Activated effector memory CD4-positive, alpha-beta T cell treated with anti-CD3 and anti-CD28 coated beads, Interleukin-2, amount 50 U/mL, for 16 hours (primary cell): ENCODE measurements around the gene ENDOV.

Experiments
- DNase-seq: peaks from one replicate; pipeline ENCODE4 v3.0.0-alpha.2; 2020

Gene ENDOV

GRCh38 chr17:80470603-80471002, 55.6 kb downstream of the ENDOV start:
- DNase-seq = no peak

GRCh38 chr17:80471922-80472321, 57.0 kb downstream of the ENDOV start:
- DNase-seq = no peak

- DNase-seq = no peak
Observed at GRCh38 chr17:80472996-80473395, 58.0 kb downstream of the ENDOV start.

- no peak for DNase-seq
Observed at GRCh38 chr17:80473701-80474100, 58.7 kb downstream of the ENDOV start.

GRCh38 chr17:80474231-80474960, 59.4 kb downstream of the ENDOV start:
- no peak for DNase-seq

GRCh38 chr17:80474961-80475909, 60.3 kb downstream of the ENDOV start:
- no peak for DNase-seq

- peak; percentile 68 for DNase-seq
Observed at GRCh38 chr17:80475910-80476876, 61.2 kb downstream of the ENDOV start, which contains the start of gene NPTX1. NPTX1 (minus strand) TSS chr17:80476607; CDS start chr17:80476446, 161 bp downstream.

- no peak for DNase-seq
Observed at GRCh38 chr17:80476877-80477646, 62.1 kb downstream of the ENDOV start.

- DNase-seq = peak; percentile 70
Observed at GRCh38 chr17:80477647-80478478, 62.9 kb downstream of the ENDOV start.

- DNase-seq = no peak
Observed at GRCh38 chr17:80478487-80479245, 63.7 kb downstream of the ENDOV start.

GRCh38 chr17:80479246-80479566, 64.2 kb downstream of the ENDOV start:
- no peak for DNase-seq

GRCh38 chr17:80480248-80480647, 65.3 kb downstream of the ENDOV start:
- DNase-seq = no peak

GRCh38 chr17:80481284-80482057, 66.5 kb downstream of the ENDOV start:
- no peak for DNase-seq

- DNase-seq = no peak
Observed at GRCh38 chr17:80482058-80482318, 67.0 kb downstream of the ENDOV start.

GRCh38 chr17:80482555-80483308, 67.8 kb downstream of the ENDOV start:
- no peak for DNase-seq

- no peak for DNase-seq
Observed at GRCh38 chr17:80485846-80486245, 70.9 kb downstream of the ENDOV start.

GRCh38 chr17:80486692-80487091, 71.7 kb downstream of the ENDOV start:
- no peak for DNase-seq

GRCh38 chr17:80487511-80487910, 72.5 kb downstream of the ENDOV start:
- no peak for DNase-seq
